Gastrocnemius medialis (tissue), 4 donors: ENCODE results near the gene SLC50A1.
A peak's percentile ranks its signal among the peaks of the same experiment; 100 is the strongest.

Experiments
- CTCF ChIP-seq, 5 experiments: fragments of 450-650 bp in 3 of 5; fragments of 200-600 bp in 2 of 5; sonication (generic) in 2 of 5; IDR thresholded peaks in 4 of 5; conservative IDR thresholded peaks in 1 of 5; 1 replicate in 4 of 5; 2 replicates in 1 of 5; pipeline ENCODE4 v1.5.1; 2016 to 2019; ENCODE audit warnings: antibody characterized with exemption in 5 of 5, mild to moderate bottlenecking in 3 of 5, moderate library complexity in 3 of 5
- POLR2A ChIP-seq, 2 donors: fragments of 450-650 bp; IDR thresholded peaks; one replicate each; pipeline ENCODE4 v1.6.1; 2017; ENCODE audit warnings: antibody characterized with exemption in 2 of 2, mild to moderate bottlenecking in 2 of 2, moderate library complexity in 2 of 2

GRCh38 chr1:155128755-155129473, 6.7 kb upstream of the SLC50A1 start:
- TF ChIP-seq POLR2A (IDR thresholded peaks at IDR 0.05) = peak; percentile 23 to 25
- TF ChIP-seq CTCF (IDR thresholded peaks at IDR 0.05 in 4 of 5, conservative IDR thresholded peaks at IDR 0.05 in 1 of 5) = no peak
